Hematopoietic multipotent progenitor cell treated with erythropoietin and hydrocortisone succinate and interleukin-3 and kit ligand, for 4 days (in vitro differentiated cells): Measurements from ENCODE around the gene ARL1.
A peak's percentile ranks its signal among the peaks of the same experiment; 100 is the strongest.
"Not testable (repeated sequence)": the region's sequence is repeated elsewhere in the genome, so short reads cannot be mapped to it uniquely, and the experiment has no call there.

ENCODE experiments used
- DNase-seq: peaks from one replicate; pipeline ENCODE4 v3.0.0-alpha.2; 2015

Gene ARL1

DNA sequence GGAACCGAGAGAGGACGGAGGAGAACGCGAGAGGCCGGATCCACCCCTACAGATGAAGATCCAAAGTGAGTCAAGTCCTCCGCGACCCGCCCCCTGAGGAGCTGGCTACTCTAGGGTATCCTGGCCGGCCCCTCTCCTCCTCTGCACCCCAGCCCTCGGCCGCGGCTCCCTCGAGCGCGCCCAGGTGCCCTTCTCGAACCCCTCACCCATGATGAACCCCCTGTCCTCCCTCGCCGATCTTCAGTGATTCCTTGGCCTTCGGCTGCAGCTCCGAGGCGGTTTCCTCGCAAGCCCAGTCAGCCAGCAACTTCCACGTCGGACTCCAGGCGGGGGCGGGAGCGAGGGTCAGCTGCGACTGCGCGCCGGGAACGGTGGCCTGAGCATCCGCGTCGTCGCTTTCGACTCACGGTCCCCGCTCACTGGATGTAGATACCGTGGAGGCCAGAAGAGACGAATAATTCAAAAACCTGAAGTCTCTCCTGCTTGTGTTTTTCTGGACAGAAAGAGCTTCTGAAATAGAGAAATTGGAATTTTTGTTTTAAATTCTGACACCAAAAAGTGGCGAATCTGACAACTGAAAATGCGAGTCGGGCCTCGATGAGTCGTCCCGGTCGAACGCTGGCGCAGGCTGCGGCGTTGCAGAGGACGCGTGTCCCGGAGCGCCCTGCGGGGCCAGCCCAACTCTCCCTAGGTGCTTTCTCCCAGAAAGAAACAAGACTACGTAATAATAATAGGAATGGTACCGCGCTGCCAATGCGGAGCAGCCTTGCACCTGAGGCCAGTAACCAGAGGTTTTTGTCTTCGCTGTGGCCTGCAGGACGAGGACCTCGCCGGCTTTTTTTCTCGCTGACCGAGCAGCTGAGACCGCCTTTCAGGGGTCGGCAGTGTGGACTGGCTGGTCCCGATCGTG, at the start of gene ARL1:
Gene ARL1 (minus strand): TSS at position 337 of the 910 bp plus-strand sequence. CDS start 127 bp downstream, at position 210.
- DNase-seq: peak; percentile 94

- DNase-seq: peak; percentile 52
Measured at GRCh38 chr12:101455685-101456084, 48.1 kb upstream of the ARL1 start.

GRCh38 chr12:101441461-101442224, 34.1 kb upstream of the ARL1 start:
- no peak for DNase-seq

- no peak for DNase-seq
Measured at GRCh38 chr12:101439236-101439635, 31.7 kb upstream of the ARL1 start.

DNA sequence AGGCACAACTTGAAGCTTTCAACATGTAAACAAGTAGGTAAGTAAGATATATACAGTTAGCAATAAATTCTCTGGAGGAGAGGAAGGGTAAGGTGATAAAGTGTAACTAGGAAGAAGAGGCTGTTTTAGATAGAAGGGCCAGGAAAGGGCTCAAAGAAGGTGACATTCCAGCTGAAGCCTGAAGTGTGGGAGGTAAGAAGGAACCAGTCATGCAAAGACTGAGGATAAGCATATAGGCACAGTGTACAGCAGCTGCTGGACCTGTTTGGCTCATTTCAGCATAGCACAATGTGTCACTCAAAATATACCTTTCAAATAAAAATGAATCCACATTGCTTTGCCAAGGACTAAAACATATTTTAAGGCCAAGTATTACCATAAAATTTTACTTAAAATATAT, 28.6 kb upstream of the ARL1 start:
- DNase-seq: no peak

DNA sequence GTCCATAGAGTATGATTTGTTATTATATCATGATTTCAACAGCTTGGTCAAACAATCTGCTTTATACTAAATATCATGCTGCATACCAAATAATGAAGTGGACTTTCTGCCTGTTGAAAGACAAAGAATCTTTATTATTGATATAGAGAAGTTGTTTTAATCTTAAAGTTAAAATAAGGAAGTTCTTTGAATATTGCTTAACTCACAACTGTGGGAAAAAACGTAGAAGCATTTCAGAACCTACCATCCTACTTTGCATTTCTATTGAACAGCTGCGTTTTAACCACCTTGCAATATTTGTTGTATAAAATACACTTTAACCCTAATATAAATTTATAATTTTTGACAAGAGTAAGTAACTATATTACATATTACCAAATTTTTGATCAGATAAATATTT, 22.9 kb upstream of the ARL1 start:
- DNase-seq: peak; percentile 44

DNA sequence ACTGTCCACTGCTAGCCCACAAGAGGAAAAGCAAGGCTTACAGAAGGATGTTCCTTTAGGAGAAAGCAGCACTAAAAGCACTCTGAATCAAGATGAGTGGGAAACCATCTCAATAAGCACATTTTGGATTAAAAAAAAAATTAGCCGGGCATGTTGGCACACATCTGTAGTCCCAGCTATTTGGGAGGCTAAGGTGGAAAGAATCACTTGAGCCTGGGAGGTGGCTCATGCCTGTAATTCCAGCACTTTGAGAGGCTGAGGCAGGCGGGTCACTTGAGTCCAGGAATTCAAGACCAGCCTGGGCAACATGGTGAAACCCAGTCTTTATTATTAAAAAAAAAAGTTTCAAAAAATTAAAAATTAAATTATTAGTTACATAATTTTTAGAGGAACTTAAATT, 17.0 kb upstream of the ARL1 start:
- no peak for DNase-seq

GRCh38 chr12:101422066-101422465, 14.5 kb upstream of the ARL1 start:
- not testable (repeated sequence) for DNase-seq

DNA sequence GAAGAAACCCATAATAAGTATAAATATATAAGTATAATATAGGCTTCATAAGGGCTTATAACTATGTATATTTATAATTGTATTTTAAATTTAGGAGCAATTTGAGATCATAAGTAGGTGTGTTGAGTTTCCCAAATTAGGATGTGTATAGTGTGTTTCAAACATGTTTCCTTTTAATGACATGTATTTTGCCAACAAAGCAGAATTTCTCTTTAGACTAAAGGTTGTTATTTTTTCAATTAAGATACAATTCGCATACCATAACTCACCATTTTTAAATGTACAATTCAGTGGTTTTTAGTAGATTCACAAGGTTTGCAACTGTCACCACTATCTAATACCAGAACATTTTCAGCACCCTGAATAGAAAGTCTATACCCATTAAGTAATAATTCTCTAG, 7.7 kb upstream of the ARL1 start:
- DNase-seq: no peak

DNA sequence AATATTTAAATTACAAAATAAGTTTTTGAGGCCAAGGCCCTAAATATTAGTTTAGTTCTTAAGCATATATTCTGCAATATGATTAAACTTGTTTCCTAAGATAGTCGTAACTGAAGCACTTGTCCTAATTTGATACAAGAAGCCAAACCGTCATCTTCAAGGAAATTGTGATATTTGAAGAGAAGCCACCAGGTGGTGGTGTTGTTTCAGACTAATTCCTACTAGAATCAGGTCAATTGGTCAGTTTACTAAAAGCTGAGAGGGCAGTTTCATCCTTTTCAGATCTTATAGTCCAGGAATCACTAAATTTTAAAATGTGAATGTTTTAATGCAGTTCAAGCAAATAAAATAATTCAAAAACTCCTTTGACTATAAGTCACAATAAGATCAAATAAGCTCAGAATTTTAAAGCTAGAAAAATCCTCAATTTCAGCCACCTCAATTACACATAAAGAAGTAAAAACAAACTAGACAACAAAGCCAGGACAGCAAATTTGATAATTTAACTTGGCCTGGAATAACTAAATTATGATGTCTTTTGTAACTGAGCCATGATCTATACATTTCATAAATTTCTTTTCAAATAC, 7.1 kb upstream of the ARL1 start:
- peak; percentile 80 for DNase-seq

GRCh38 chr12:101410169-101410568, 2.6 kb upstream of the ARL1 start:
- DNase-seq: not testable (repeated sequence)

DNA sequence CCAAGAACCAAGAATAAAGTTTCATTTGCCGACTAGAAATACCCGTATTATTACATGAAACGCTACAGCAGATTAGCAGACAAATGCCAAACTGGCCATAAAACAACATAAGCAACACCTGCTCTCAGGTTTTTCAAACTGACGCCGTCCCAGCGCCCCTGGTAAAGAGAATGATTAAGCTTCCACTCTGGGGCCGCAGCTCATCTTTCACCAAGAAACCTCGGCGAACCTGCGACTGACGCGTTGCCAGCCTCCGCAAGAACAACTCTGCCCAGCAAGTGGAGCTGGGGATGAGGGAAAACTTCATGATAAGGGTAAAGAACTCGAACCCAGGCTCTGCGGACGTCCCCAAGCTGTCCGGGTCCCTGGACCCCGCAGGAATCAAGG, 530 bp downstream of the ARL1 start:
- DNase-seq: no peak

GRCh38 chr12:101391181-101391580, 16.4 kb downstream of the ARL1 start:
- DNase-seq: not testable (repeated sequence)

GRCh38 chr12:101379149-101379548, 28.4 kb downstream of the ARL1 start:
- no peak for DNase-seq

DNA sequence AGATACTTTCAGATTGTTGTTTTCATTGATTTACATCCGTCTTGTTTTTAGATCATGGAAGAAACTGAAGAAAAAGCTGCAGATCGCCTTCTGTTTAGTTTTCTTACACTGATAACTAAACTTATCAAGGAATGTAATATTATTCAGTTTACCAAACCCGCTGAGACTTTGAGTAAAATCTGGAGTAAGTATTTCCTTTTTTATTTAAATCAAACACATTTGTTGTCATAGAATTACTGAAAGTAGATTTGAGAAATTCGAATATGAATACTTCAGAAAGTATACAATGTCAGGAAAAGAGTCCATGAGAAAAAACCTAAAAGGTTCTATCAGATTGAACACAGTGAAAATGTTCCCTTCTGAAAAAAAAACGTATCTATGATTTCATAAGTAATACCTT, 32.0 kb downstream of the ARL1 start:
- no peak for DNase-seq

GRCh38 chr12:101372431-101372830, 35.1 kb downstream of the ARL1 start:
- no peak for DNase-seq

- DNase-seq: no peak
Measured at GRCh38 chr12:101368016-101368415, 39.6 kb downstream of the ARL1 start.

DNA sequence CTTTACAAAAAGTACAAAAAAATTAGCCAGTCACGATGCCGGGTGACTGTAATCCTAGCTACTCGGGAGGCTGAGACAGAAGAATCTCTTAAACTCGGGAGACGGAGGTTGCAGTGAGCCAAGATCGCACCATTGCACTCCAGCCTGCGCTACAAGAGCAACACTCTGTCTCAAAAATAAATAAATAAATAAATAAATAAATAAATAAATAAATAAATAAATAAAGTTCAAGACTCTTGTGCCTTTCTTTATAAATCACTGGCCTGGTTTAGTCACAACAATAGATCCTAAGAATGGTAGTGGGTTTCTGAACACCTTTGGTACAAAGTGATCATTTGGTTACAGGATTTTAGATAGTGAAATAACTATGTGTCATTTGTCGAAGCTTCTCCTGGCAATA, 46.1 kb downstream of the ARL1 start:
- no peak for DNase-seq

DNA sequence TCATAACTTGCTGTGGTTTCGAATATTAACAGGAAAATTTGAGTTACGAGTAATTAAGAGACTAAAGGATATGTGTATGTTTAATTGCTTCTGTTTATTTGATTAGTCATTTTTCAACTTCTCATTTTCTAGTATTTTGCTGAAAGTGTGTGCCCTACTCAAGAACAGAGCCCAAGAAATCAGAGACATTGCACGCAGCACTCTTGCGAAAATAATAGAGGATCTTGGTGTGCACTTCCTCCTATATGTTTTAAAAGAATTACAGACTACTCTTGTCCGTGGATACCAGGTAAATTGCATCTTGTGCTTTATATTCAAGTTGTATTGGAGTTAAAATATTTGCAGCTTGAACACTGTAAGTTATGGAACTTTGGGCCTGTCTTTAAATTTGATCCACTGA, 50.8 kb downstream of the ARL1 start:
- peak; percentile 4 for DNase-seq

DNA sequence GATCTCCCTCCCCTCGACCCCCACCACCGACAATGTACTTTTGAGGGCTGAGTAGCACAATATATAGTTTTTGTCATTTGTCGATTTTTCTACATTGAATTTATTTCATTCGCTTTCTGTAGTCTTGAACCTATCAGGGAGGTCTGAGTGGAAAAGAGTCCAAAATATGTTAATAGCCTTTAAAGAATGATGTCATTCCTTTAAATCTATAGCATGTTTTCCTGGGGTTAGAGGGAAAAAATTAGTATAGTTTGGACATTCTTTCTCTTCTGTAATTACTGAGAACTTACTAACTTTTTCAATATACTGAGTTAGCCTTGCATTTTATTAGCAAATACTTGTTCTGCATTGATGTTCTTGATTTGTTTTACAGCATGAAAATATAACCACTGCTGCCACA, 55.9 kb downstream of the ARL1 start:
- no peak for DNase-seq

GRCh38 chr12:101343893-101344292, 63.7 kb downstream of the ARL1 start:
- no peak for DNase-seq
